SK-N-SH treated with all-trans-retinoic acid at 6 μM for 48 hours (cell line): Measurements from ENCODE around the gene GTF2A1L.

Experiments used
- ARNTL ChIP-seq: fragments of 450-650 bp; formaldehyde crosslinking; IDR thresholded peaks from 2 replicates; pipeline ENCODE4 v1.5.0; 2020; ENCODE audit warnings: low read depth, mild to moderate bottlenecking, moderate library complexity, borderline replicate concordance
- CREB5 ChIP-seq: fragments of 250-450 bp; sonication (Bioruptor Pico); IDR thresholded peaks from 2 replicates; pipeline ENCODE4 v1.5.1; 2020; ENCODE audit warnings: low read depth, mild to moderate bottlenecking, moderate library complexity
- OSR1 ChIP-seq: fragments of 250-450 bp; sonication (Bioruptor Pico); IDR thresholded peaks from 2 replicates; pipeline ENCODE4 v1.8.0; 2022; ENCODE audit warnings: moderate library complexity, mild to moderate bottlenecking, inconsistent platforms
- PATZ1 ChIP-seq: fragments of 250-450 bp; sonication (Bioruptor Pico); IDR thresholded peaks from 2 replicates; pipeline ENCODE4 v1.8.0; 2020; ENCODE audit warnings: mild to moderate bottlenecking, moderate library complexity, borderline replicate concordance
- RARB ChIP-seq: fragments of 250-450 bp; sonication (Bioruptor Pico); IDR thresholded peaks from 2 replicates; pipeline ENCODE4 v1.8.0; 2021; ENCODE audit warnings: mild to moderate bottlenecking, moderate library complexity
- TSHZ2 ChIP-seq: fragments of 250-450 bp; sonication (Bioruptor Pico); IDR thresholded peaks from 2 replicates; pipeline ENCODE4 v1.5.0; 2020; ENCODE audit warnings: mild to moderate bottlenecking, moderate library complexity
- ZFP30 ChIP-seq: fragments of 450-650 bp; formaldehyde crosslinking; IDR thresholded peaks from 2 replicates; pipeline ENCODE4 v1.5.0; 2022; ENCODE audit warnings: mild to moderate bottlenecking, moderate library complexity
- ZNF565 ChIP-seq: fragments of 450-650 bp; formaldehyde crosslinking; conservative IDR thresholded peaks from 2 replicates; pipeline ENCODE4 v1.5.0; 2020; ENCODE audit warnings: low read depth, mild to moderate bottlenecking, moderate library complexity
- ZNF8 ChIP-seq: fragments of 450-650 bp; formaldehyde crosslinking; IDR thresholded peaks from 2 replicates; pipeline ENCODE4 v1.5.0; 2020; ENCODE audit warnings: mild to moderate bottlenecking, moderate library complexity

GRCh38 chr2:48711343-48711742 is 93.7 kb downstream of the GTF2A1L start:
- TF ChIP-seq ZNF565 (no peak), ZNF8 (CRISPR knock-in tag) (no peak), CREB5 (CRISPR knock-in tag) (no peak), ARNTL (CRISPR knock-in tag) (no peak), PATZ1 (CRISPR knock-in tag) (no peak), TSHZ2 (CRISPR knock-in tag) (no peak), OSR1 (CRISPR knock-in tag) (no peak), ZFP30 (CRISPR knock-in tag) (no peak), RARB (CRISPR knock-in tag) (no peak)
